OCI-LY1 (cell line): Measurements from ENCODE around the gene AGFG2.

Source experiments
- H2AFZ ChIP-seq: fragments of 200-600 bp; sonication (generic), shearing (Covaris generic); 2 replicates; pipeline ENCODE4 v1.6.0; 2014; ENCODE audit warnings: antibody characterized with exemption, mild to moderate bottlenecking, low read length
- H3F3A ChIP-seq: fragments of 200-600 bp; sonication (generic), shearing (Covaris generic); 2 replicates; pipeline ENCODE4 v1.6.0; 2014; ENCODE audit warnings: mild to moderate bottlenecking, antibody characterized with exemption, low read length, moderate library complexity; ENCODE audit not compliant: insufficient read depth
- H3K27ac ChIP-seq: fragments of 200-600 bp; sonication (generic); 2 replicates; pipeline ENCODE4 v1.5.1; 2014; ENCODE audit warnings: low read length, mixed run types, mild to moderate bottlenecking, low read depth; ENCODE audit not compliant: poor library complexity, severe bottlenecking
- H3K27me3 ChIP-seq: fragments of 200-600 bp; sonication (generic); 2 replicates; pipeline ENCODE4 v1.6.0; 2014; ENCODE audit warnings: antibody characterized with exemption, mild to moderate bottlenecking, low read length, moderate library complexity; ENCODE audit not compliant: insufficient read depth
- H3K36me3 ChIP-seq: fragments of 200-600 bp; sonication (generic); 2 replicates; pipeline ENCODE4 v1.6.1; 2014; ENCODE audit warnings: mild to moderate bottlenecking, antibody characterized with exemption, low read length, moderate library complexity, mixed read lengths; ENCODE audit not compliant: insufficient read depth
- H3K4me1 ChIP-seq: fragments of 200-600 bp; sonication (generic); 2 replicates; pipeline ENCODE4 v1.5.1; 2014; ENCODE audit warnings: mild to moderate bottlenecking, low read length, moderate library complexity; ENCODE audit not compliant: insufficient read depth, severe bottlenecking
- H3K4me2 ChIP-seq: fragments of 200-600 bp; sonication (generic), shearing (Covaris generic); 2 replicates; pipeline ENCODE4 v1.6.1; 2014; ENCODE audit warnings: low read length
- H3K4me3 ChIP-seq: fragments of 200-600 bp; sonication (generic); 2 replicates; pipeline ENCODE4 v1.5.1; 2014; ENCODE audit warnings: low read length, low read depth, mild to moderate bottlenecking, mixed read lengths; ENCODE audit not compliant: poor library complexity, severe bottlenecking
- H3K79me2 ChIP-seq: fragments of 200-600 bp; shearing (Covaris generic); 2 replicates; pipeline ENCODE4 v1.6.1; 2016; ENCODE audit warnings: mixed run types, low read length, mixed read lengths; ENCODE audit not compliant: insufficient read depth
- H3K9ac ChIP-seq: fragments of 200-600 bp; sonication (generic), shearing (Covaris generic); 2 replicates; pipeline ENCODE4 v1.6.1; 2014; ENCODE audit warnings: mild to moderate bottlenecking, low read length, mixed read lengths
- H3K9me2 ChIP-seq: fragments of 200-600 bp; sonication (generic), shearing (Covaris generic); 2 replicates; pipeline ENCODE4 v1.6.1; 2014; ENCODE audit warnings: low read depth, mild to moderate bottlenecking, low read length, mixed read lengths
- H3K9me3 ChIP-seq: fragments of 200-600 bp; shearing (Covaris generic); 2 replicates; pipeline ENCODE4 v1.6.1; 2014; ENCODE audit warnings: low read length, mixed read lengths
- H4K20me1 ChIP-seq: fragments of 200-600 bp; sonication (generic), shearing (Covaris generic); 2 replicates; pipeline ENCODE4 v1.6.0; 2016; ENCODE audit warnings: mild to moderate bottlenecking, low read length; ENCODE audit not compliant: insufficient read depth
- EZH2 ChIP-seq: fragments of 200-600 bp; sonication (generic), shearing (Covaris generic); IDR thresholded peaks from 2 replicates; pipeline ENCODE4 v1.8.0; 2017; ENCODE audit warnings: borderline replicate concordance, mixed run types, mild to moderate bottlenecking, antibody characterized with exemption, low read length, moderate library complexity, mixed read lengths
- TF ChIP-seq, protein P1 (sequence below): fragments of 200-600 bp; sonication (generic), shearing (Covaris generic); IDR thresholded peaks from 2 replicates; pipeline ENCODE4 v1.5.1; 2017; ENCODE audit warnings: mild to moderate bottlenecking, antibody characterized with exemption, low read length, moderate library complexity, mixed read lengths

AGFG2 gene

DNA sequence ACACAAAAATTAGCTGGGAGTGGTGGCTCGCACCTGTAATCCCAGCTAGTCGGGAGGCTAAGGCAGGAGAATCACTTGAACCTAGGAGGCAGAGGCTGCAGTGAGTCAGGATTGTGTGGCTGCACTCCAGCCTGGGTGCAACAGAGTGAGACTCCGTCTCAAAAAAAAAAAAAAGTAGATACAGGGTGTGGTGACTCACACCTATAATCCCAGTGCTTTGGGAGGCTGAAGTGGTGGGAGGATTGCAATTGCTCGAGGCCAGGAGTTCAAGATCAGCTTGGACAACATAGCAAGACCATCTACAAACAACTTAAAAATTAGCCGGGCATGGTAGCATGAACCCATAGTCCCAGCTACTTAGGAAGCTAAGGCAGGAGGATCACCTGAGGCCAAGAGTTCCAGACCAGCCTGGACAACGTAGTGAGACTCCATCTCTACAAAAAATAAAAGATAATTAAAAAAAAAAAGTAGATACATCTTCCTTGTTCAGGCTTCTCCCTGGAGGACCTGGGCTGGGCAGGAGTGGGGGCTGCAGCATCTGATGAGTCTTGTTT is 75.4 kb downstream of the AGFG2 start:
- no peak overlapping the region for H2AFZ ChIP-seq
- peaks cover 7% of the 10 kb centered on the region for H3K4me1 ChIP-seq
- H3K9ac ChIP-seq, result no peak overlapping the region
- no peaks in the 10 kb centered on the region for H4K20me1 ChIP-seq
- H3K4me3 ChIP-seq, result no peak overlapping the region
- H3K9me3 ChIP-seq, result no peaks in the 10 kb centered on the region
- TF ChIP-seq, protein P1, sequence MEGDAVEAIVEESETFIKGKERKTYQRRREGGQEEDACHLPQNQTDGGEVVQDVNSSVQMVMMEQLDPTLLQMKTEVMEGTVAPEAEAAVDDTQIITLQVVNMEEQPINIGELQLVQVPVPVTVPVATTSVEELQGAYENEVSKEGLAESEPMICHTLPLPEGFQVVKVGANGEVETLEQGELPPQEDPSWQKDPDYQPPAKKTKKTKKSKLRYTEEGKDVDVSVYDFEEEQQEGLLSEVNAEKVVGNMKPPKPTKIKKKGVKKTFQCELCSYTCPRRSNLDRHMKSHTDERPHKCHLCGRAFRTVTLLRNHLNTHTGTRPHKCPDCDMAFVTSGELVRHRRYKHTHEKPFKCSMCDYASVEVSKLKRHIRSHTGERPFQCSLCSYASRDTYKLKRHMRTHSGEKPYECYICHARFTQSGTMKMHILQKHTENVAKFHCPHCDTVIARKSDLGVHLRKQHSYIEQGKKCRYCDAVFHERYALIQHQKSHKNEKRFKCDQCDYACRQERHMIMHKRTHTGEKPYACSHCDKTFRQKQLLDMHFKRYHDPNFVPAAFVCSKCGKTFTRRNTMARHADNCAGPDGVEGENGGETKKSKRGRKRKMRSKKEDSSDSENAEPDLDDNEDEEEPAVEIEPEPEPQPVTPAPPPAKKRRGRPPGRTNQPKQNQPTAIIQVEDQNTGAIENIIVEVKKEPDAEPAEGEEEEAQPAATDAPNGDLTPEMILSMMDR, result no peak
- TF ChIP-seq EZH2, result no peak
- no peak overlapping the region for H3K27ac ChIP-seq
- no peaks in the 10 kb centered on the region for H3K79me2 ChIP-seq
- H3K4me2 ChIP-seq, result no peak overlapping the region
- no peaks in the 10 kb centered on the region for H3K9me2 ChIP-seq
- no peaks in the 10 kb centered on the region for H3F3A ChIP-seq
- H3K27me3 ChIP-seq, result no peaks in the 10 kb centered on the region; the same call in 1 of the 2 replicates
- H3K36me3 ChIP-seq, result no peaks in the 10 kb centered on the region
